ENCODE measurements around the gene ARL6IP5.

Gene ARL6IP5

GRCh38 chr3:69059688-69060087, 25.0 kb upstream of the ARL6IP5 start:
- TF ChIP-seq CTCF (IDR thresholded peaks at IDR 0.05), result no peak

GRCh38 chr3:69063636-69064035, 21.1 kb upstream of the ARL6IP5 start:
- TF ChIP-seq CTCF (IDR thresholded peaks at IDR 0.05), result no peak

GRCh38 chr3:69065318-69065964, 19.3 kb upstream of the ARL6IP5 start:
- no peak for TF ChIP-seq CTCF (IDR thresholded peaks at IDR 0.05)

- TF ChIP-seq CTCF (IDR thresholded peaks at IDR 0.05), result no peak
Observed at GRCh38 chr3:69066121-69066520, 18.6 kb upstream of the ARL6IP5 start.

GRCh38 chr3:69072928-69073327, 11.8 kb upstream of the ARL6IP5 start:
- no peak for TF ChIP-seq CTCF (IDR thresholded peaks at IDR 0.05)

GRCh38 chr3:69079269-69080159, 5.2 kb upstream of the ARL6IP5 start:
- no peak for TF ChIP-seq CTCF (IDR thresholded peaks at IDR 0.05)

GRCh38 chr3:69080233-69080920, 4.4 kb upstream of the ARL6IP5 start, which contains the start of gene UBA3:
Gene UBA3 (minus strand): TSS chr3:69080365. CDS start chr3:69080353, 12 bp downstream.
- TF ChIP-seq CTCF (IDR thresholded peaks at IDR 0.05), result no peak
